H1 (cell line): Measurements from ENCODE around the gene HOMER3. TPM values are rescaled to one million over a fixed set of nuclear protein-coding genes. Genes with fewer than 3 reads are reported as not detected.

Experiments used
- CHD7 ChIP-seq: fragments of 300-600 bp; sonication (generic); IDR thresholded peaks from 2 replicates; pipeline ENCODE4 v1.7.1; 2012; ENCODE audit warnings: low read length, moderate library complexity, mild to moderate bottlenecking, inconsistent platforms; ENCODE audit not compliant: insufficient replicate concordance
- SIN3A ChIP-seq, 2 experiments: IDR thresholded peaks in 1 of 2; conservative IDR thresholded peaks in 1 of 2; 2 replicates each; pipeline ENCODE4 v1.6.1; 2011 to 2012; ENCODE audit warnings: low read length in 2 of 2, improper control_type of control experiment in 1 of 2, low read depth in 1 of 2, mild to moderate bottlenecking in 1 of 2
- polyA plus RNA-seq, 7 experiments: library from polyadenylated mRNA; depleted of rRNA in 3 of 7; stranded (reverse) in 5 of 7; unstranded in 2 of 7; fragments of >200 nt in 5 of 7; fragments of 200-250 nt in 2 of 7; gene quantifications; 1 replicate in 5 of 7; 2 replicates in 1 of 7; 4 replicates in 1 of 7; pipeline versions ENCODE4 v1.2.1 to v1.2.3, GENCODE V29; 2011 to 2013; ENCODE audit warnings: missing spikeins in 2 of 7, mixed read lengths in 2 of 7
- total RNA-seq: library from RNA; stranded (reverse); fragmentation: NEBNext Ultra II Directional; extraction: Animal tissue kit (Norgen Biotek cat#: 25700); gene quantifications from 2 replicates; pipeline ENCODE4 v1.2.1, GENCODE V29; 2021

Gene HOMER3
- total and polyA plus RNA-seq, 2 of the 8 experiments (the other 6 are each of a cell fraction or from before 2014, with no cell fraction given): 28.3 to 41.6 TPM

- TF ChIP-seq CHD7: no peak
- TF ChIP-seq SIN3A (conservative IDR thresholded peaks at IDR 0.05 in 1 of 2, IDR thresholded peaks at IDR 0.05 in 1 of 2; ENCODE audit: low read depth in 1 of 2, low read length in 2 of 2): 0 out of 4 replicates have a peak, but pooled peaks of 1 of the 2 experiments have one; percentile 11
Observed at GRCh38 chr19:18941628-18942354, 774 bp upstream of the HOMER3 start (continued).
